GM12892 (cell line): ENCODE data around the gene CSE1L.

ENCODE experiments used
- POLR2A ChIP-seq: IDR thresholded peaks from 2 replicates; pipeline ENCODE4 v1.6.1; 2011; ENCODE audit warnings: low read depth, low read length, control low read depth
- TAF1 ChIP-seq: IDR thresholded peaks from 2 replicates; pipeline ENCODE4 v1.6.1; 2011; ENCODE audit warnings: low read depth, mild to moderate bottlenecking, control low read depth, low read length, borderline replicate concordance

GRCh38 chr20:49138431-49138830, 92.3 kb downstream of the CSE1L start:
- TF ChIP-seq TAF1 = no peak
- TF ChIP-seq POLR2A = no peak
